OCI-LY7 (cell line): Measurements from ENCODE around the gene PLXNA1.

ENCODE experiments used
- CTCF ChIP-seq: fragments of 200-600 bp; sonication (generic); conservative IDR thresholded peaks from 2 replicates; pipeline ENCODE4 v1.5.1; 2014; ENCODE audit warnings: mild to moderate bottlenecking, antibody characterized with exemption, low read length, moderate library complexity, mixed read lengths
- EZH2phosphoT487 ChIP-seq: fragments of 200-600 bp; sonication (generic); IDR thresholded peaks from 2 replicates; pipeline ENCODE4 v1.6.1; 2018; ENCODE audit warnings: low read depth, borderline replicate concordance, mild to moderate bottlenecking, mixed run types, antibody characterized with exemption, low read length, moderate library complexity, mixed read lengths

- no peak for TF ChIP-seq CTCF
- TF ChIP-seq EZH2phosphoT487 = no peak
These were observed 349 bp downstream of the PLXNA1 start for GRCh38 chr3:126983276-126983652.
